HG02981 (cell line): ENCODE measurements around the gene AGO1.
"Not testable (repeated sequence)": the region's sequence is repeated elsewhere in the genome, so short reads cannot be mapped to it uniquely, and the experiment has no call there.

Experiments
- ATAC-seq: cut with Tn5 transposase; IDR thresholded peaks from one replicate; pipeline ENCODE4 v1.9.1; 2021; ENCODE audit warnings: mild to moderate bottlenecking, moderate library complexity; ENCODE audit not compliant: unreplicated experiment

AGO1 gene

DNA sequence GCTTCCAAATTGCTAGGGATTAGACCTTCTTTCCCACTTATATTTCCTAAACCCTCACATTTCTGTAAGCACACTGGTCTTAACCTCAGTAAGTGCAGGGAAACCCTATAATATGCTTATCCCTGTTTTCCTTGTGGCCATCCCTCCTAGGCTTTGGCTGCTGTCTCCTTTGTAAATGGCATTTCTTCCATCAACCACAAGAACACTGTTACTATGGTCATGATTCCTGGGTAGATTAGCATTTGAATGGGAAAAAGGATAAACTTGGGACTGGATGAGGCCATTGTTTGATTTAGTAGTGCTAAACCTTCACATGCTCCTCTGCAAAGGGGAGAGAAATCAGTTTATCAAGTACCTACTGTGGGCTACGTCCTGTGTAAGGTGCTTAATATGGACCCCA is 31.7 kb downstream of the AGO1 start:
- ATAC-seq = no peak

DNA sequence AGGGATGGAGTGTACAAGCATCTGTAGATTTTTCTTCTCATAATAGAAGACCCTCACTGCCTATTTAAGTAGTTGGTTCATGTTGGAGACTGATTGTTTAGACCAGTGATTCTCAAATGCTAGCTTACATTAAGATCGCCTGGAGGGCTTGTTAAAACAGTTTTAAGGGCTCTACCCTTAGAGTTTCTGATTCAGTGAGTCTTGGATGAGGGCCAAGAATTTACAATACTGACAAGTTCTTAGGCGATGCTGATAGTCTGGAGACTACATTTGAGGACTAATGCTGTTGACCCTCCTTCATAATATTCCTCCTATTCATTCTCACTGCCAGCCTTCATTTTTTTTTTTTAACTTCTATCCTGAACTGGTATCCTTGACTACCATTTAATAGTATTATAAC is 32.7 kb downstream of the AGO1 start:
- no peak for ATAC-seq

DNA sequence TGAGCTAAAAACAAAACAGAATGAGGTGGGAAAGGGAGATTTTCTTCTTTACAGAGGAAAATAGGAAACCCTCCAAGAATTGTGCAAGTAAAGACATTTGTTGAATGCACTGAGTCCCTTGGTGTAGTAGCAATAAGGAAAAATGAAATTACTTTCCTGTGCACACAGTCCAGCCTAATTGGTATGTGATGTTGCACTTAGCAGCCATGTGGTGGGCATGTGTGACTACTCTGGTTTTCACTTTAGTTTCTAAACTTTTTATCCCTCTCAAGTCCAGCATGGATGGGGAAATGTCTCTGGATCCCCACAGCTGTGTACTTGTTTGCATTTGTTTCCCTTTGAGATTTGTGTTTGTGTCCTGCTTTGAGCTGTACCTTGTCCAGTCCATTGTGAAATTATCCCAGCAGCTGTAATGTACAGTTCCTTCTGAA is 40.8 kb downstream of the AGO1 start:
- ATAC-seq = no peak

DNA sequence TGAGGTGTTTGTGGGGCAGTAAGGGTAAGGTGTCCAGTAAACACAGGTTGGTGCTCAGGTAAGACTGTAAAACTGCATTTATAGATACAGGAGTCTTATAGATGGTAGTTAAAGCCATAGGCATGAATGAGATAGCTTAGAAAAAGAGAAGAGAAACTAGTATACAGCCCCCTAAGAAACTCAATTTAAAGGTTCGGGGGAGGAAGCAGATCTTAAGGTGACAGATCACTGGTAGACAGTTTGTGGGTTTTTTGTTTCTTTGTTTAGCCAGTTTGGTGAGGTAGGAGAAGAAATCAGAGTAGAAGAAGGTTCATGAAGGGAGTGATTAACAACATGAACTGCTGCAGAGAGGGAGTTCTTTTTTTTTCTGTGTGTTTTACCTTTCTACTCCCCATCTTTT is 41.8 kb downstream of the AGO1 start:
- no peak for ATAC-seq

DNA sequence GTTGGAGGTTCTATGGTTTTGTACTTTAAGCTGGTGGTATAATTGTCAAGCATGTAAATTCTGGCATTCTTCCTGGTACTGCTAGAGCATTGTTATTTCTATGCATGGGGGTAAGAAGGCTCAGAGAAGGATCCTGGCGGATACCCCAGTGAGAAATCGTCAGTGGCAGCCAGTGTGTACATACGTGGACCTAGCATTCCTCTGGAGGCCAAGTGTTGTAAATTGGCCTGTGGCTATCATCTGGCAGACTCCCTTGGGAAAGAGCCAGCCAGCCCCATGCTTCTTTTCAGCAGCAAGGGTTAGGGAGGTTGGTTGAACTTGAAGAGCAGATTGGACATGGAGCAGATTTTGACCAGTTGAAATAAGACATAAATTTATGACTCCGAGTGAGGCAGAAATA is 42.7 kb downstream of the AGO1 start:
- no peak for ATAC-seq

DNA sequence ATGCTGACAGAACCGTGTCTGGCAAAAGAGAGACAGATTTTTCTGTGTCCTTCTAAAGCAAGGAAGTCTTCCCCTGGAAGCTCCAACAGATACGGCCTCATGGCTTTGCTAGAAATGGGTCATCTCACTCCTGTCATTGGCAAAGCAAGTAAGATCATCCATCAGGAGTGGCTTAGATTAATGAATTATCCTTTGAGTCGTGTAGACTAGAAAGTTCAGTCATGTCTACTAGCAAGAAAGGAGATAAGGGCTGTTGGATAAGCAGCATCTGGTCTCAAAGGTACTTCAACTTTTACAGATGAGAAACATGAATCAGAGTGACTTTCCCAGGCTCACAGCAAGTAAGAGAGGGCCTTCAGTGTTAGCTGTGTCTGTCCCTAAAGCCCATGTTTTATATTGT is 44.5 kb downstream of the AGO1 start:
- ATAC-seq = no peak

DNA sequence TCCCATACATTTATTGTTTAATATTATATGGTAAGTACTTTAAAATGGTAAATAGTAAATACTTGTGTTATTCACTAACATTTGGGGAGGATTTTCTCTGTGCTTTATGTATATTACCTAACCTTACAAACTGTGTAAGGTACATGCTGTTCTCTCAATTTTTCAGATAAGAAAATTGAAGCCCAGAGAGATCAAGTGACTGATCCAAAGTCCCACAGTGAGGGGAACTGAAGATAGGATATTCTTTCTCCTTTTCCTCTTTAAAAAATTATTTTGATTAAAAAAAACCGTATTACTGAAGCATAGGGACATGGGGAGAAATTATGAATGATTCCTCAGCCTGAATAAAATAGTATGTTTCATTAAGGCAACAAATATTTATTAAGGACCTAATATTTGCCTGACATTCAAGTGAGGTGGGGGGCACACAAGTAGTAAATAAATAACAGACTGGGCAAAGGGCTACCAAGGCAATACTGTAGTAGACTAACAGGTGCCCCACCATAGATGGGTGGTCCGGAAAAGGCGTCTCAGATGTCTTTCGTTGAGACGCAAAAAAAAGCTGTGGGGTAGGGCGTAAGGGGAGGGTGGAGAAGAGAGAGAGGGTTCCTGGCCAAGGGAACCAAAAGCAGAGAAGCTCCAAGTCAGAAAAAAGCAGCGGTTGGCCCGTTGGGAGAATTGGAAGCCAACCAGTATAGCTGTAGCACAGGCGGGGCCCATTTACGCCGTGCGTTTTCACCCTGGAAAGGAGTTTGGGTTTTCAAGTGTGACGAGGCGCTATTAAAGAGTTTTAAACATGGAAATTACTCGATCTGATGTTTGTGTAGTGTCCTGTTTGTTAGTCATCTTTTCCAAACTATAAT is 47.0 kb downstream of the AGO1 start:
- ATAC-seq = no peak

DNA sequence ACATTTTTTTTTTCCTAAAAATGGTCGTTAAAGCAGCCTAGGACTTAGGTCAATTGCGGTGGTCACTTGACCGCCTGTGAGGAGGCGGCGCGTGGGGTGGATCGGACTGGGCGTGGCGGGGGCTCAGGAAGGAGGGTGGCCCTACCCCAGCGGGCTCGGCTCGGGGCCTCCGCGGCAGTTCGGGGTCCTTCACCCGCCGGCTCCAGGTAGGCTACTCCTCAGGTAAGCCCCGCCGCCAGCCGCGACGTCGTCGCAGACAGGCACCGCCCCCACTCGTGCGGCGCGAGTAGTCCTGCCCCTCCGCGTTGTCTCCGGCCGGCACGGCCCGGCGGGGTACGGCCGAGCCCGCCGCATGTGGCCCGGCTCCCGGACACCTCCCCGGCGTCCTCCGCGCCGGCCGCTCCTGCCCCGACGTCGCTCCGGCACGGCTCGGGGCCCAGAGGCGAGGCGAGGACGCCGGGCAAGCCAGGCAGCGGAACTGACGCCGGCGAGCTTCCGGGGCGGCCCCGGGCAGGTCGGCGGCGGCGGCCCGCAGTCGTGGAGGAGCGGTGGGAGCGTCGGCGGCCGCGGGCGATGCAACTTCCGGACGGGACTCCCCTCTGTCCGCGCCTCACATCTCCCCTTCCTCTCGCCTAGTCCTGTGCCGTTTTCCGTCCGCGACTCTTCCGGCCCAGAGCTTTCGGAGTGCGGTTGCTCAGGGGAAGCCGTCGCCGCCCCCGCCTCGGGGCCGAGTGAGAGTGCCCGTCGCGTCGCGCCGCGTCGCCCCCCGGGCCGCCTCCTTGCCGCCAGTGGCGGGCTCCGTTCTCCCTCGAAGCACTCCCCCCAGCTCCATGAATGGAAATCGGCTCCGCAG is 47.8 kb downstream of the AGO1 start, which contains the start of gene AGO3:
Gene AGO3 (plus strand): TSS at position 513 of the 853 bp plus-strand sequence. CDS start 322 bp downstream, at position 835.
- ATAC-seq = peak; percentile 84

DNA sequence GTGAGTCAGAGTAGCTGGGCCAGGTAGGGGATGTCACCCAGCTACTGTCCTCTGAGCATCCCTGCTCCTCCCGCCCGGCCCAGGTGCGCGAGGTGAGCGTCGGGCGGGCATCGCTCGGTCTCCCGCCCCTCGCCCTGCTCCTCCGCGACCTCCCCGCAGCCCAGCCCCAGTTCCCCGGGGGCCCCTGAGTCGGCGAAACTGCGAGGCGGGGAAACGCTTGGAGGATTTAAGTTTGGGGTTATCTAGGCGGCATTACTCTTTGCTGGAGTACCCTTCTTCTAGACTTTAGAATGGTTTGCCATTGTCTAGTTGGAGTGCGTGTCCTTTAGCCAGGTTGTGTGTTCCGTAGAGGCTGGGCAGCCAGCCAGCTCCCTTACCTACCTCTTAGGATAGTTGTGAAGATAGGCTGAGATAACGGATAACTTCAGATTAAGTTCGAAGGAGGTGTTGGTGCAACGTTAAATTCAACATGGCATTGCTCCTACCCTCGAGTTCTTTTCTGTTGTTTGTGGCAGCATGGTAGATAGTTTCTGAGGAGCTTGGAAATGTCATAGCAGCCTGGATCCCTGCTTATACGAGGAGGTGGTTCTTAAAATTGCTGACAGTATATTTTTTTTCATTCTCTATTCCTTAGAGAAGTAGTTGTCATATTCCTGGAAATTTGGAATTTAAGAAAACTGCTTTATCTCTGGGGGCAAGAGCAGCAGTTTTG is 48.6 kb downstream of the AGO1 start:
- peak; percentile 24 for ATAC-seq

DNA sequence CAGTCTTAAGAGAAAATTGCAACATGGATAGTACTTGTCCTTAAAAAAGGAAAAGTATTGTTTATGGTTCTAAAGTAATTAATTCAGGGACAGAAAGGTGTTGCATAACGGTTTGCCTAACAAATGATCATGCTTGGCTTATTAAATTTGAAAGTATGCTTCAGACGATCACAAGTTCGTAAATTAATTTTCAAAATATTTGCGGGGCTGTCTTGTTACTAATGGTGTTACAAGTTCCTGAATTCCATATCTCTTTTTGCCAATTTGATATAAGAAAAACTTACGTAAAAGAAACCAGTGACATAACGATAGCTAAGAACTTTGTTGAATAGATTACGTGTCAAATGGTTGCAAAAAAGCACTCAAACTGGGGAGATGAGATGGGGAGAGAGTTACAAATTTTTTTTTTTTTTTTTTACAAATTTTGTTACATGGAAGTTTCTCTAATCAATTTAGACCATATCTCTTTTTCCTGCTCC is 49.2 kb downstream of the AGO1 start:
- no peak for ATAC-seq

DNA sequence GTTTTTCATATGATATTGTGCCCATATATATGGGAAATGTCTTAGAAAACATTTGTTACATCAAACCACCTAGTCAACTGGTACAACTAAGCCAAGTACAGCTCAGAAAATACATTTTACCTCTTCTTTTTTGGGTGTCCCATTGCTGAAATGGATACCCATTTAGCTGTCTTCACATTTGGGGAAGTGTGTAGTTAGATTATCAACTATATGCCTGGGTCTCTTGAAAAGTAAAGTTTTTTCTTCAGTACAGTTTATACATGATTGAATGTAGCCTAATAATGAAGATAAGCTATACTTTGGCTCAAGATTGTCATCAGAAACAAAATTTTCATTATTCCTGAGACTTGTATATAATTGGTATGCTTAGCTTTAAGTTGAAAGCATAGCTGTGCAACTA is 49.9 kb downstream of the AGO1 start:
- no peak for ATAC-seq

DNA sequence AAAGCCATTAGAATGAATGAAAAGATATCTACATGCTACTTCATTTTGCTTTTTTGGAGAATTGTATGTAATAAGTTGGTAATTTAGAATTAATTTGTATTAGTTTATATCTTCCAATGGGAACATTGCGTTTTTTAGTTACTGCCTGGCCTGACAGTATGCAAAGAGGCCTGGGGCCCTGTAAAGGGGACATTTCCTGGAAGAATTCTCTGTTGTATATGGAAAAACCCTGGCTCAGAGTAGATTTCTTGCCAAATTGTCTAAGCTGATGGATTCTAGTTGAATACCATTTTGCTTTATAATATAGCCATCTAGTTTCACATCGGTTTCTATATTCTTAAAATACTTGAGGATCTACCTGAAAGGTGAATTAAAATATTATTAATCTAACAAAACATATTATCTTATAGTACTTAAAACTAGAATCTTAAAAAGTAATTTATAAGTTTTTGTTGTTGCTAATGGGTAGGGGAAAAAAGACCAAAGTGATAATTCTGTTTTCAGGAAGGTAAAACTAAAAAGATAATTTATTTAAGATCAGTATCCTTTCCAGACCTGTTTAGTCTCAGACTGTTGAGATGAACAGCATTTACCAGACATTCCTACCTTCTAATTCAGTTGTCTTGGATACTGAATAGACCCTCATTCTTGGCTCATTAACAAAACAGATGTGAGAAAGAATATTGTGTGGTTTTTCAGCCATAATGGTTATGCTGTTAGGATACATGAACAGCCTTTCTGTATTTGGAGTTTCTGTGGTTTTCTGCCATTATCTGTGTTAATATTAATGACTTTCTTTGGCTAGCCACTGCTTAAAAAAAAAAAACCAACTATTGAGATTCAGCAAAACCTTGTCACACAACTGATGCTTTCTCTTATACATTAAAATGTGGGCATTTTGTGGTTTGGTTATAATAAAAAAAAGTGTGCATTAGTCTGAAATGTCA is 52.7 kb downstream of the AGO1 start:
- ATAC-seq = no peak

DNA sequence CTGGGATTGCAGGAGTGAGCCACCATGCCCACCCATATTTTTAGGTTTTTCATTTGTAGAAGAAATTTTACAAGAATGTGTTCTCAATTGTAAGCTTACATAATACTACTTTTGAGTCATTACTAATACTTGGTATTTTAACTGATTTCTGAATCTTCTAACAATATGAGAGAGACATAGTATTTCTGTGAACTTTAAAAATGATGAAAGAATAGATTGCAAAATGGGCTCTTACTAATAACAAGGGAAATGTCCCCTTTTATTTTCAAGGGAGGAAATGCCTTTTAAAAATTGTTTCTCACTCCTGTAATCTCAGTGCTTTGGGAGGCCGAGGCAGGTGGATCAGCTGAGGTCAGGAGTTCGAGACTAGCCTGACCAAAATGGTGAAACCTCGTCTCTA is 53.8 kb downstream of the AGO1 start:
- no peak for ATAC-seq

DNA sequence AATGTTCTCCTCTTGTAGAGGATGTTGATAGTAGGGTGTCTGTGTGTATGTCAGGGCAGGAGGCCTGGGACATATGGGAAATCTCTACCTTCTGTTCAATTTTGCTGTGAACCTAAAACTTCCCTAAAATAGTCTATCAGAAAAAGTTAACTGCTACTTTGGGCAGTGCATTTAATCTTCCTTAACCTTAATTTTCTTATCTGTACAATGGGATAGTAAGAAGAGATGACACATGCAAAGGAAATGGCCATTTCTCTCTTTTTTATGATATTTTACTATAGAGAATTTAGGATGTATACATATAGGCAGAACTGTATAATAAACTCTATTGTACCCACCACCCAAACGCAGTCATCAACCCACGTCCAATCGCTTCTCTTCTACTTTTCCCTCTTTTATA is 56.5 kb downstream of the AGO1 start:
- ATAC-seq = no peak

DNA sequence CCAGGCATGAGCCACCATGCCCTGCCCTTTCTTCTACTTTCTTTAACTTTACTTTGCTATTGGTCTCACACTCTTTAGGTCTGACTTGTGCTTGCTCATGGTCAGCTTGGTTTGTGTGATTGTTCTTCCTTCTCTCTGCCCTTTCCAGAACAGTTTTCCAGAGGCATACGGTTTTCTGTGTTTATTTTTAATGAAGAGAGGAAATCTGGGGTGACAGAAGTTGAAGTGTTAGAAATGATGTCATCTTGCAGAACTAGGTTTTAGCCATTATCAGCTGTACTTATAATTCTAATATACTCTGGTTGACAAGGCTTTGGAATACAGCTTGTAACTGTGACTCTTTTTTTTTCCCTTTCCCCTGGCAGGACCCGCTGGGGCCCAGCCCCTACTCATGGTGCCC is 62.3 kb downstream of the AGO1 start:
- ATAC-seq = no peak

DNA sequence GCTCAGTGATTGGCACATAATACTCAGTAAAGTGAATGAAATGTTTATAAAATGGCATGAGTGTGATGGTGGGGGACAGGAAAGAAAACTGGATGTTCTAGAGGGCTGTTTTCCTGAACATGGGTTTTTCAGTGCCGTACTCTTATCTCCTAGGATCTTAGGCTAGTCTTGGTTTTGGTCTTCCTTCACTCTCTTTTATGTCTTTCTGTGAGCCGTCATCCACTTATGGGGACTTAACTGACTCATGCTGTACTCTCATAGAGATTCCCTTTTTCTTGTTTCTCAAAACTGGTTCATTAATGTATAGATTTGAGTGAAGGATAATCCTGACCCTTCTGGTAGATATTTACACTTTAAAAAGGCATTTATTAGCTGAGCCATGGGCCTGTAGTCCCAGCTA is 64.5 kb downstream of the AGO1 start:
- ATAC-seq = no peak

DNA sequence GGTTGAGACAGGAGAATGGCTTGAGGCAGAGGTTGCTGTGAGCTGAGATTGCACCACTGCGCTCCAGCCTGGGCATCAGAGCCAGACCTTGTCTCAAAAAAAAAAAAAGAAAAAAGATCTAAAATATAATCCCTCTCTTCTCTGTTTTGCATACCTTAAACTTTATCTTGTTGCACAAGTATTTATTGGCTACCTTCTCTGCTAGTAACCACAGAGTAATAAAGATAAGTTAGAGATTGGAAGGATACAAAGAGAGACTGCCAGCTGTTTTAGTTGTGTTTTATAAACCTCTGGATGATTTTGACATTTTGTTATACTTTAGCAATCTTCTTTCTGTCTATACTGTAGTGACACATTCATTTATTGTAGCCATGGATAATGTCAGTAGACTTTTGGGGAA is 75.5 kb downstream of the AGO1 start:
- no peak for ATAC-seq

DNA sequence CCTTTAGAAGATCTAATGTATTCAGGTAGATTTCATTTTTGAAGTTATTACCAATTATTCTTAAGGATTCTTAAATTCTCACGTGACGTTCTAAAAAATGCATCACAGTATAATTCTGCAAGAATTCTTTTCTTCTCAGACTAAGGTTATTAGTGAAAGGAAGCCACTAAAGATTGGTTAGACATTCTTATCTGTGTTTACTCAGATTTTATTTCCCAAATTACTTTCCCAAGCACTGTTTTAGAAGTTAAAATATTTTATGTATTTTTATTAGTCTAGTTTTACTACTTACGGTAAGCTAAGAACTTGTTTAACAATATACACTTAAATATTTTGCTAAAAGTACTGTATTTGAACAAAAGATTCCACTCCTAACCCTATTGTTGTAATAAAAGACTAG is 76.3 kb downstream of the AGO1 start:
- ATAC-seq = no peak

DNA sequence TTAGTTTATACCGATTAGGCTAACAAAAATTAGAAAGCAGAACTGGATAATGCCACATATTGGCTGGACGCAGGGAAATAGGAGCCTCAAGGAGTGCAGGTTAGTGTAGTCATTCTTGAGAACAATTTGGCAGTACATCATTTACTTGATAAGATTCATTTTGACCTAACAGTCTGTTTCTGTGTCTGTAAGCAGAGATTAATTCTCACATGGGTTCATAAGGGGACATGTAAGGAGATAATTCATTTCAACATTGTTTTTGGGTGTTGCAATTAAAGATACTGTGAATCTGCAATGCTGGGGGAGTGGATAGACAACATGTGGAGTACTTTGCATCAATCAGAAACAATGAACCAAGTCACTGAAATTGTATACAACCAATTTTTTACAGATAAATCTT is 79.9 kb downstream of the AGO1 start:
- ATAC-seq = no peak

DNA sequence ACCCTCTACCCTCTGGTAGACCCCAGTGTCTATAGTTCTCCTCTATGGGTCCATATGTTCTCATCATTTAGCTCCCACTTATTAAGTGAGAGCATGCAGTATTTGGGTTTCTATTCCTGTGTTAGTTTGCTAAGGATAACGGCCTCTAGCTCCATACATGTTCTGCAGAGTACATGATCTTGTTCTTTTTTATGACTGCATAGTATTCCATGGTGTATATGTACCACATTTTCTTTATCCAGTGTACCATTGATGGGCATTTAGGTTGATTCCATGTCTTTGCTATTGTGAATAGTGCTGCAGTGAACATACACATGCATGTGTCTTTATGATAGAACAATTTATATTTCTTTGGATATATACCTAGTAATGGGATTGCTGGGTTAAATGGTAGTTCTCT is 81.3 kb downstream of the AGO1 start:
- not testable (repeated sequence) for ATAC-seq
